GDM1 (cell line): ENCODE measurements around the gene DHX29.

Experiments
- DNase-seq: peaks from one replicate; lab custom pipeline; 2025; lab: John Stamatoyannopoulos, UW

The DHX29 gene

GRCh38 chr5:55232271-55232984, 75.1 kb downstream of the DHX29 start:
- no peak for DNase-seq

DNA sequence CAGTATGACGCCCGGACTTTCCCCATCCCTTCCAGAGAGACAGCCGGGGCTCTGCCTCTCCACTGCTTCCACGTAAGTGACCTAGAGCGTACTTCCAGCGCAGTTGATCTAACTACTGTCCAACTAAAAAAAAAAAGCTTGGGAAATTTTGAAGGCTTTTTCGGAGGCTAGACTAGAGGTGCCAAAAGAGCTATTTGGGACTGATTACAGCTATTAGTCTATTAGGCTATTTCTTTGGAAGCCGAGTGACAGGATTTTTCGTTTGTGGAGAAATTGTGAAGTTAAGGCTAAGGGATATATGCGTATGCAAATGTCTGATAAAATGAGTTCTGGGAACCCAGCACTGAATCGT, 75.6 kb downstream of the DHX29 start:
- no peak for DNase-seq

GRCh38 chr5:55231029-55231918, 76.2 kb downstream of the DHX29 start:
- no peak for DNase-seq

- no peak for DNase-seq
These were observed 77.3 kb downstream of the DHX29 start for GRCh38 chr5:55230086-55230629.

DNA sequence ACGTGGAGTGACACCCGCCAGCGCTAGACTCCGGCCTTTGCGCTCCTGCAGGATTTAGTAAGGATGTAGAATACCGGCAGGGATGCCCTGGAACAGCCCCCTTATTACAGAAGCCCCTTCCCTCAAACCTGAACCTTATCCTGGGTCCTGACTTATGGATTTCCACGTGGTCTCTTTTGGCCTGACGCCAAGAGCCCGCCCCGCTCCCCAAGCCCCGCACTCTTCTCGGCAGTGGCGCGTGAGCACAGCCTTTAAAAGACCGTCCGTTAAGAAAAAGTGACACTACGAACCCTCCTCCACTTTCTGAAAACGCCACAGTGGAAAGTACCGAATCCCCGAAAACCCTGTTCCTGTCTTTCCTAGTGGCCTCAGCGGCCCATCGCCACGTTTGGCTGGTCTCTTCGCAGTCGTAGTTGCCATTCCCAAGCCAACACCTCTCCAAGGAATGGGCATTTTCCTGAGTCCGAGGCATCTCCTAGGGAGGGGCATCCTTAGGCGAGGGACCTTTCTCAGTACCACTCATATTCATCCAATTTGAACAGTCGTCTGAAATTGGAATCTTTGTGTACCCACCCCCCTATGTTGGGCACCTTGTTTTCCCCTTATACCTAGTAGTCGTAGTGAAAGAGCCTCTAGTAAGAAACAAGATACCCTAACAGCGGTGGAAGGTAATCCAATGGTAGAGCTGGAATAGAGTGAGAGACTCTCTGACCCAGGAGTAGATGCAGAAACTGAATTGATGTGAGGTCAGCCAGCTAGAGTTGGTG, 79.6 kb downstream of the DHX29 start:
- DNase-seq, result no peak

- DNase-seq, result no peak
These were observed 80.4 kb downstream of the DHX29 start, which contains the start of gene MCIDAS for GRCh38 chr5:55226934-55227663. TSS of gene MCIDAS (minus strand) at chr5:55227315. CDS start at chr5:55227138, 177 bp downstream.

GRCh38 chr5:55226027-55226933, 81.2 kb downstream of the DHX29 start:
- peak; percentile 43 for DNase-seq

DNA sequence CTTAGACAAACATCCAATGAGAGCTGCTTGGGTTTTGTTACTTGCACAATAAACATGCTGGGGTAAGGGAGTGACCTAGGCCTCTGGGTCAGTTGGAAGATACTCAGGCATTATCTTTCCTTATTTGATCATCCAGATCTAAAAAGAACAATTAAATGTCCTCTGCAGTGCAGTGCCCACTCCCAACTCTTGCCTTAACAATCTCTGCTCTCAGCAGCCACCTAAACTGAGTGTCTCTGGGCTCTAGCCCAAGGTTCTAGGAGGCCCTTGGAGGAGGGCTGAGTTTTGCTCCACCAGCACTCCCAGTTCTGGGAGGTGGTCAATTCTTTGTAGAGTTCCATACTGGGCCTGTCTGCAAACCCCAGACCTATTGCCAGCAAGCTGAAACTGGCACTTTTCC, 82.1 kb downstream of the DHX29 start:
- no peak for DNase-seq

DNA sequence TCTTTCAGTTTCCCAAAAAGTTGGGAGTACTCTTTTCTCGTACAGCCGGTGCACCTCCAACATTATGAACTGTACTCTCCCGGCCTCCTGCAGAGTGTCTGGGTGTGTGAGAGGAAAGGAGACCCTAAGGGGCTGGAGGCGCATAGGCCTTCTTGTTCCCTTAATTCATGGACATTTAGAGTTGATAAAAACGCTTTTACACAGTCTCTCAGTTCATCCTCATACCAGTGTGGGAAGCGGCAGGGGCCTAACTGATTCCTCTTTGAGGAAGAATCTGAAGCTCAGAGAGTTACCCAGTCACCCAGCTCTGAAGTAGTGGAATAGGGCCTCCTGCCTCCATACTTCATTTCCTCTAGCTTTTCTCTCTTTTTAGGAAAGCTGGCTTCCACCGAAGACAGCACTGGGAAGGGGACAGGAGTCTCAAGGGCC, 83.7 kb downstream of the DHX29 start:
- DNase-seq, result no peak

GRCh38 chr5:55222985-55223811, 84.3 kb downstream of the DHX29 start:
- no peak for DNase-seq

DNA sequence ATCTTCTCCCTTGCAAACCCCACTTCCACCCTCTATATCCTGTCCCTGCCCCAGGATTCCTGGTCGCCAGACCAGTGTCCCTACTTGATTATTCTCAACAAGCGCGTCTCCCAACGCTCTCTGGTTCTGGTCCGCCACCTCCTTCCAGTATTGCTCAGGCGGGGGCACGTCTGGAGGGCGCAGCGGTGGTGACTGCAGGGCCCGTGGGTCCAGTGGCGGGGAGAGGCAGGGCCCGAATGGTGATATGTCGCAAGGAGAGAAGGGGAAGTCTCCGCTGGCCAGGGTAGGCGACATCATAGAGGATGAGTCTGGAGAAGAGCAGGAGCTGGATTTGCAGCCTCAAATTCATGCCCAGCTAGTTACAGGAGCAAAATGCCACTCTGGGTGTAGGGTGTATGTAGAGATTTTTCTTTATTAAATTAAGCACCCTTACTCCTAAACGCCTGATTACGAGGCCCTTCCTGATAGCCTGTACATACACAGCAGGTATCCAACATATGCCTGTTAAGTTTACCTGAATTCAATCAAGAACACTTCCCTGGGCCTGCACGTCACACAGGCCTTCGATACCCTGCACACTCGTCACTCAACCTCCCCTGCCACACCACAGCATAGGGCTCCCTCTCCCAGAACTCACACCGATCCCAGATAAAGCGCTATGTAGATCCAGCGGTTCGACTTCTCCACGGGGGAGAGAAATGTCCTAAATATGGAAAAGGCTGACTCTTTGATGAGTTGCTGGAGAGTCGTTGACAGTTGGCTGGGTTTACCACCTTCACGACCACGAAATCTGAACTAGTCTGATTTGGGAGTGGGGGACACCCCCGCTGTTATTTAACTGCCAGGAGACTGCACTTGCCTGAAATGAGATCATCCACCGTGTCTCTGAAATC, 85.2 kb downstream of the DHX29 start:
- DNase-seq, result no peak

DNA sequence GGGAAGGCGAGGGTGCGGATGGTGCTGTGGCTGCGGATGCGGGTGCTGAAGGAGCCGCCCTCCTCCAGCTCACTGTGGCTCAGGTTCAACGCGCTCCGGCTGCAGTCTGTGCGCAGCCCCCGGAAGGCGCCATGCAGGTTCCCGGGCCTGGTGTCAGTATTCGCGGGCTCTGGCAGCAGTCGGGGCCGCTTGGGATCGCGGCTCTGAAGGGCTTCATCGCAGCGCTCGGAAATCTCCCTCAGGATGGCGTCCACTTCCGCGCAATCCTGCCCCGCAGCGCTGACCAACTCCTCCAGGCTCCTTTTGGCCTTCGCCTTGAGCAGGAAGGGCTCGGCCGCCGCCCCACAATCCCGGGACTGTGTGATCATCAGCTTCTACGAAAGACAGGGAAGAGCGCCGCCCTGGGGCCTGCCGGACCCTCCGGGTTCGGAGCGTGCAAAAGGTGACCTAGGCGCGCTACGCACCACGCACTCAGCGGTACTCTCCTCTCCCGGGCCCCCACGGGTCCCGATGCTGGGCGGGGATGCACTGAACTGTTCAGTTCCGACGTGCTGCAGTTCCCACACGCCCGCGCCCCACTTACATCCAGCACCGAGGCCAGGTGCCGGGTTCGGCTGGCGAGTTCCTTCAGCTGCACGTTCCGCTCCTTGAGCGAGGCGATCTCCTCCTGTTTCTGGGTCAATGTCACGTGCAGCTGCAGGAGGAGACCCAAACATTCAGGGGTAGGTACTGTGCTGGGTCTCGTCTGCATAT, 86.9 kb downstream of the DHX29 start:
- no peak for DNase-seq

DNA sequence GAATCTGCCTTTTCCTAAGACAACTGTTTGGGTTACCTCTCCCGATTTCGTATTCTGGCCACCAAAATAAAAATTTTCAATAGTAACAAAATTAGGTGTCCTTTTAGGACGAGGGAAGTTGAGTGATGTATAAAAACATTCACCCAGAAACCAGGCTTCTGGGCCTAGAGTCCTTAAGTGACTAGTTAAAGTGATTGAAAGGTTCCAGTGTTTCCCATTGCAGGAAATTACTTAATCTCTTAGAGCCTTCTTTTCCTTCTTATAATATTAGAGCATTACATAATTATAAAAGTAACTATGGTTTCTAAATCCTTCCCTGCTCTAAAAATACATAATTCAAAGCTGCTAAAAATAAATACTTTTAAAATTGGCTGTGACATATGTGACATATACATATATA, 87.7 kb downstream of the DHX29 start:
- no peak for DNase-seq

- no peak for DNase-seq
These were observed 88.5 kb downstream of the DHX29 start for GRCh38 chr5:55218967-55219366.

- no peak for DNase-seq
These were observed 96.2 kb downstream of the DHX29 start for GRCh38 chr5:55211184-55211874.
